GM12801 (cell line): ENCODE measurements around the gene DNAH7.

Experiments used
- TF ChIP-seq, protein P1 (sequence below): IDR thresholded peaks from one replicate; pipeline ENCODE4 v1.5.1; 2011; ENCODE audit warnings: control low read depth; ENCODE audit not compliant: insufficient read length; ENCODE audit errors: extremely low read depth

The DNAH7 gene

DNA sequence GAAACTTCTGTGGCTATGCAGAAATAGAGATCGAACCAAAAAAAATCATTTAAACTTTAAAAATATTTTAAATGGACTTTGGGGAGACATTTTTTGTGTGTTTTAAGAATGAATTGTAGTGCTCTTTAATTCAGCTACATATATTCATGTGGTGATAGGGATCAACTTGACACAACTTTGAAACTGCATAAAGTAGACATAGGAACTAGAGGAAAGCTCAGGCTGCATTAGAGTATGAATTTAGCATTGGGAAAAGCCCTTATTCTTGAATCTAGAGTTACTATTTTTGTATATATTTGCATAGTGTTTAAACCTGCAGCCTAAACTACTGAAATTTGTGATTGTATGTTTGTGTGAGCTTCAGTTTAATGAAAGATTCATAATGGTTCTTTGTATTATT lies 333.3 kb downstream of the DNAH7 start:
- TF ChIP-seq, protein P1, sequence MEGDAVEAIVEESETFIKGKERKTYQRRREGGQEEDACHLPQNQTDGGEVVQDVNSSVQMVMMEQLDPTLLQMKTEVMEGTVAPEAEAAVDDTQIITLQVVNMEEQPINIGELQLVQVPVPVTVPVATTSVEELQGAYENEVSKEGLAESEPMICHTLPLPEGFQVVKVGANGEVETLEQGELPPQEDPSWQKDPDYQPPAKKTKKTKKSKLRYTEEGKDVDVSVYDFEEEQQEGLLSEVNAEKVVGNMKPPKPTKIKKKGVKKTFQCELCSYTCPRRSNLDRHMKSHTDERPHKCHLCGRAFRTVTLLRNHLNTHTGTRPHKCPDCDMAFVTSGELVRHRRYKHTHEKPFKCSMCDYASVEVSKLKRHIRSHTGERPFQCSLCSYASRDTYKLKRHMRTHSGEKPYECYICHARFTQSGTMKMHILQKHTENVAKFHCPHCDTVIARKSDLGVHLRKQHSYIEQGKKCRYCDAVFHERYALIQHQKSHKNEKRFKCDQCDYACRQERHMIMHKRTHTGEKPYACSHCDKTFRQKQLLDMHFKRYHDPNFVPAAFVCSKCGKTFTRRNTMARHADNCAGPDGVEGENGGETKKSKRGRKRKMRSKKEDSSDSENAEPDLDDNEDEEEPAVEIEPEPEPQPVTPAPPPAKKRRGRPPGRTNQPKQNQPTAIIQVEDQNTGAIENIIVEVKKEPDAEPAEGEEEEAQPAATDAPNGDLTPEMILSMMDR: no peak

DNA sequence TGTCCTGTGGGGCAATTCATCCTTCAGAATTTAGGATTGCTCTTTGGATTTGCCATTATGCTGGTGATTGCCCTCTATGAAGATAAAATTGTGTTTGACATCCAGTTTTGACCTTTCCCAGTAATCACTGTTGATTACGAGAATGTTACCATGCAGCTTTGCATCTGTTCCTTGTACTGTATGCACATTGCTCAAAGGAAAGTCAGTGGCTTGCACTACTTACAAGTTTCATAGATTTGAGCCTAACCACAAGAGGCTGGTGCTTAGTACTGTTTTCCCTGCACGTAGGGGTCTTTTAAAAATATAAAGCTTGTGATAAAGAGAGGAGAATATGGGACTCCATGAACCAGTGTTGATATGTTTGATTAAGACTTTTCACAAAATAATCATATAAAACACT lies 333.7 kb downstream of the DNAH7 start:
- TF ChIP-seq, protein P1: no peak

DNA sequence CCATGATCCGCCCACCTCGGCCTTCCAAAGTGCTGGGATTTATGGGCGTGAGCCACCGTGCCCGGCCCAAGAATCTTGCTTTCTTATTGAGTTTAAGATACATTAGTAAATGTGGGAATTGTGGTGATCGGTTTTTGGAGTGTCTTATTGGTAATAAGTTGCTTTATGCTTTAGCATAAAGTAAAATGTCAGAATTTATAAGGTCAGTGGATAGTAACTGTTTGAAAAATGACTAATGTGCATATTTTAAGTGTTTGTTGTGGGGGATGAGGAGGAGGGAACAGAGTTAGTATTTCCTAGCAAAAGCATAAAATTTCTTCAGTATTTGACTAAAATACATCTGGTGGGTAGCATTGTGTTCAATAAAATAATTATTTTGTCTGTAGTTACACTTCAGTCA lies 334.2 kb downstream of the DNAH7 start:
- TF ChIP-seq, protein P1: no peak

DNA sequence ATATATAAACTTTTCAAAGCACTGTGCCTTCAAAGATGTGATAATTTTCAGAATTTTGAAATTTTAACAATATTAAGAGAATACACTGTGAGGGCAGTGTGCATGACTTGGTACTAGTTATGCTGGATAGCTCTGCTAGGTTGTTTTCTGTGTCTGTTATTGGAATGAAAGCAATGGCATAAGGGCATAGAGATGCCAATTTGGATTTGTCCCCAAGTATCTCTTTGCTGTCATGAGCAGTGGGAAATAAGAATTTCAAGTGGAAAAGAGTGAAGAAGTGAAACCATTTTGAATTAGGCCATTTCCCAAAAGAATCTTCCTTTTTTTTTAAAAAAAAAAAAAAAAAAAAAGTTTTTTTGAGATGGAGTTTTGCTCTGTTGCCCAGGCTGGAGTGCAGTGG lies 334.8 kb downstream of the DNAH7 start:
- TF ChIP-seq, protein P1: no peak

DNA sequence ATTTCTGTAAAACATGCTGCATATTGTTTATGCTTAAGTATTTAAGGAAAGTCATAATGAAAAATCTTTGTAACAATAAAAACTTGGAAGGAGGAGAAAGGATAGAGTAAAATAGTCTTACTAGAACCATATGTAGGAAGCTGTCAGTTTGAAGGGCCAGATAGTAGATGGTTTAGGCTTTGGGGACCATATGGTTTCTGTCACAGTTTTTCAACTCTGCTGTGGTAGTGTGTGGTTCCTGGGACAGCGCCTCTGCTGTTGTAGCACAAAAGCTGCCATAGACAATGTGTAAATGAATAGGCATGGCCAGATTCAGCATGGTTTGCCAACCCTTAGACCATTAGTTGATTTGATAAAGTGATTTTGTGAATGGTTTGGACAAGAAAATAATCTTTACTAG lies 336.1 kb downstream of the DNAH7 start:
- TF ChIP-seq, protein P1: no peak

DNA sequence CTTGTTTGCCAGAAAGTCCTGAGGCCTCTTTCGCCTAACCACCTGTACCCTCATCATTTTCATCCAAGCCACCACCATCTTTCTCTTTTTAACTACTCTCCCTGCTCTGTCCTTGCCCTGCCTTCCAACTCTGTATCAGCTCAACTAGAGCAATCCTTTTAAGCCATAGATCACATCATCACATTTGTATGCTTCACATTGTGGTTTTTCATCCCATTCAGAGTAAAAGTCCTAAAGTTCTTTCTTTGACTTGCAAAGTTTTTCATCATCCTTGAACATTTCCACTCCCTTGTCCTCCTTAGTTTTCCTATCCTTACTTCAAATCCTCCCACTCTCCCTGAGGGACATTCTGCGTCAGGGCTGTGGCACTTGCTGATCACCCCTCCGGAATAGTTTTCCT lies 337.7 kb downstream of the DNAH7 start:
- TF ChIP-seq, protein P1: no peak

DNA sequence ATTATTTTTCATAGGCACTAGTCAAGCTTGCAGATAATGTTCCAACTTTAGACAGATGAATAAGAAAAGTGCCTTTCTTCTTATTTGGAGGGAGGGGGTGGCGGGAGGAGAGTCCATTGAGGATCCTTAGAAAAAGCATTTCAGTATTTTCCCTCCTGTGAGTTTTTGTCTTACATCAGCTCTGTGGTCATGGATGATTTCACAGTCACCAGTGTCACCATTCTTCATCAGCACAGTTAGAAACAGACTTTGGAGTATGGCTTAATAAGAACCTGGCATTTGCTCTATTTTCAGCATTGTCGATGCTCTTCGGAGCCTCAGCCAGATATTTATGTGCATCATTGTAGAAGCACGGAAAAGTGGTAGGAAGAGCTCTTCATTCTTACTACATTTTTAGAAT lies 341.5 kb downstream of the DNAH7 start:
- TF ChIP-seq, protein P1: no peak

DNA sequence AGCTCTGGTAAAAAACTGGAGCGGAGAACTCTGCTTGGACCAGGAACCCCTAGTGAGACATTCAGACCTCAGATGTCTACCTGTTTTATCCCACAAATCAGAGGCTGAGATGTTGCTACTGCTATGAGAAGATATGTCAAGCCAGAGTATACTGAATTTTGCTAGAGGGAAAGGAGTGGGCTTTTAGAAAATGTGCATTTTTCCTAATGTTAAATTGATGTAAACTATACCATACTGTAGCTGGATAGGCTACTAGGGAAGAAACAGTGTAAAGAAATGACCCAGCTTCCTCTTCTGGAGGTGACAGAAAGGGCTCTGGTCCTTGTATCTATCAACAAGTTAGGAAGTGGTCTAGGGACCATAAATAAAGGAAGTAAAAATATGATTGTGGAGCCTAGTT lies 346.6 kb downstream of the DNAH7 start:
- TF ChIP-seq, protein P1: no peak
